Right ventricle myocardium inferior (tissue), 1 donor: ENCODE measurements around the gene FAT4. TPM values are rescaled to one million over a fixed set of nuclear protein-coding genes. Genes with fewer than 3 reads are reported as not detected.

Source experiments
- ATAC-seq: fragments of 200-7000 bp; cut with Tn5 transposase; one replicate; pipeline ENCODE4 v1.9.1; 2020; ENCODE audit warnings: mild to moderate bottlenecking, moderate library complexity
- DNase-seq: peaks from one replicate; pipeline ENCODE4 v3.0.0; 2021; ENCODE audit errors: missing footprints
- intact Hi-C: fragments of 100-400 bp; cut with DNase I; formaldehyde crosslinking; loops from one replicate; pipeline ENCODE4 v1.11.0; 2022
- total RNA-seq: library from RNA; stranded (reverse); fragmentation: NEBNext Ultra II Directional; extraction: Animal tissue kit (Norgen Biotek cat#: 25700); gene quantifications from one replicate; pipeline ENCODE4 v1.2.1, GENCODE V29; 2021
- donor health status: DM: no; HTN: yes; CAD: no; lungs with severe emphysema.

FAT4 gene
- total RNA-seq, 1 donor from 2014 or later: 6.5 TPM

DNA sequence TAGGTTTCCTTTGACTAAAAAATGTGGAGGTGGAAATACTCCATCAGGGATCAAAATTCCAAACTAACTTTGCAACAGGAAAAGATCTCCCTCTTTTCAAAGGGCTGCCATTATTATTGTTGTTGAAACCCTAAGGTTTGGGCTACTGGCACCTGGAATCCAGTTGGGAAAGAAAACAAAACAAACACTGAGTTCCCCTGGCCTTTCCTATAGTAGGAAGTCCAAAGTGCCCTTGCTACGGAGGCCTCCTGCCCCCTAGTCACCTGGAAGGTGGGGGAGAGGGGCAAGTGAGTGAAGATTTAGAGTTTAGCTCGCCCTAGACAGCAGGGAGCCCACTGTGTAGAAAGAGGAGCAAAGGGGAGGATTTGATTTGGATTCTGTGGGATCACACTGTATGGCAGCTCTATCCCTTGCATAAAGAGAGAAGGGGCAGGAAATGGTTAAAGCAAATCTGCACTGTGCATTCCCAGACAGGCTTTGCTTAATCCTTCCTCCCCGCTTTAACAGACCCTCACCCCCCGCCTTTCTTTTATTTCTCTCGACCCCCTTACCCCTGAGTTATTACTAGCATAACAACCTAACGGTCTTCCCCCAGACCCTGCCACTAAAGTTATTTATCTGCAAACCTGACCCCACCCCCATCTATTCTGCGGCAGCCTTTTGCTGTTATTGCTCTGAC lies 627 bp upstream of the FAT4 start:
- intact Hi-C loops: loop anchor here (1.0 to 2.0 kb wide), 3 partner anchors 119 to 437 kb away; no protein-coding TSS in a partner anchor
- no peak for DNase-seq
- ATAC-seq: no peak

DNA sequence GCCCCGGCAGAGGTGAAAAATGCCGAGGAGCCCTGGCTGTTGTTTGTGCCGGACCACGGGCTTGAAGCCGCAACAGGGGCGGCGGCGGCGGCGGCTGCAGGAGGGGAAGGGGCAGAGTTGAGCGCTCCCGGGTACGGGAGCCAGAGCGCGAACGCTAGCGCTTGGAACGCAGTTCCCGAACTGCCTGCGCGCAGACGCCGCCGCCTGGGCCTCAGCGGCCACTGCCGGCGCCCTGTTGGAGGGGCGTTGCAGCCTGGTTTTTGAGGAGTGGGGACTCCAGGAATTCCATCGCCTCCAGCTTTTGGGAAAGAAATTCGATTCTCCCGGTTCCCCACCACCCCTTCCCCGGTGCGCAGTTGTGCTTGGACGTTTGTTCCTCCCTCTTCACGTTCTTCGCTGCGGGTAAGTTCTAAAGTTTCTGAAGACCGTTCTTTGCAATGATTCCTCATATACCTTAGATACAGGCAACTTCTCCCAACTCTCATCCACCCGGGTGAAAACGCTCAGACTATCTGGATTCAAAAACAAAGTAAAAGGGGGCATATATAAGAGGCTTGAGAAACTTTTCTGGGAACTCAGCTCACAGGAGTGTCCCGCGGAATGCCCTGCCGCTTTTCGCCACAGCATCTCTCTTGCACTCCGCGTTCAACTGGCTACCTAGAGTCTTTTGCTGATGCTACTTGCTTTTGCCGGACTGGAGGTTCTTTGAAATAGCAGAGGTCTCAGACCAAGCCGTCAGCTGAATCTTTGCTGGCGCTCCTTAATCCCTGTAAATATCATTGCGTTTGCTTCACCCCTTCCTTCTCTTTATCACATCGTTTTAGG lies 1.0 kb downstream of the FAT4 start:
- ATAC-seq (peak; percentile 61), DNase-seq (peak; percentile 70)
- intact Hi-C loops: loop anchor here (2.0 to 5.0 kb wide), 4 partner anchors 77 to 1287 kb away; no protein-coding TSS in a partner anchor

DNA sequence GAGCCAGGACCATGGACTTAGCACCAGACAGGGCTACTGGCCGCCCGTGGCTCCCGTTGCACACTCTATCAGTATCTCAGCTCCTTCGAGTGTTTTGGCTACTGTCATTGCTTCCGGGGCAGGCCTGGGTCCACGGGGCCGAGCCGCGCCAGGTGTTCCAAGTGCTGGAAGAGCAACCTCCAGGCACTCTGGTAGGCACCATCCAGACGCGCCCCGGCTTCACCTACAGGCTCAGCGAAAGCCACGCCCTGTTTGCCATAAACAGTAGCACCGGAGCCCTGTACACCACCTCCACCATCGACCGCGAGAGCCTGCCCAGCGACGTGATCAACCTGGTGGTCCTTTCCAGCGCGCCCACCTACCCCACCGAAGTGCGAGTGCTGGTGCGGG lies 1.6 kb downstream of the FAT4 start:
- ATAC-seq: peak; percentile 0
- intact Hi-C loops: loop anchor here (5.0 kb wide), 2 partner anchors 76 to 1286 kb away; no protein-coding TSS in a partner anchor
- no peak for DNase-seq

DNA sequence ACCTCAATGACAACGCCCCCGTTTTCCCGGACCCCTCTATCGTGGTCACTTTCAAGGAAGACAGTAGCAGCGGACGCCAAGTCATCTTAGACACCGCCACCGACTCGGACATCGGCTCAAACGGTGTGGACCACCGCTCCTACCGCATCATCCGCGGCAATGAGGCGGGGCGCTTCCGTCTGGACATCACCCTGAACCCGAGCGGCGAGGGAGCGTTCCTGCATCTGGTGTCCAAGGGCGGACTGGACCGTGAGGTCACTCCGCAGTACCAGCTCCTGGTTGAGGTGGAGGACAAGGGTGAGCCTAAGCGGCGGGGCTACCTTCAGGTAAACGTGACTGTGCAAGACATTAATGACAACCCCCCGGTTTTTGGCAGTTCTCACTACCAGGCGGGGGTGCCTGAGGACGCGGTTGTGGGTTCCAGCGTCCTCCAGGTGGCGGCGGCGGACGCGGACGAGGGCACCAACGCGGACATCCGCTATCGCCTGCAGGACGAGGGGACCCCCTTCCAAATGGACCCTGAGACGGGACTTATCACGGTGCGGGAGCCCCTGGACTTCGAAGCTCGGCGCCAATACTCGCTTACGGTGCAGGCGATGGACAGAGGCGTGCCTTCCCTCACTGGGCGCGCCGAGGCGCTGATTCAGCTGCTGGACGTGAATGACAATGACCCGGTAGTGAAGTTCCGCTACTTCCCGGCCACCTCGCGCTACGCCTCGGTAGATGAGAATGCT lies 2.2 kb downstream of the FAT4 start:
- ATAC-seq (no peak), DNase-seq (peak; percentile 76)
- intact Hi-C loops: loop anchor here (5.0 kb wide), 2 partner anchors 75 to 1285 kb away; no protein-coding TSS in a partner anchor

DNA sequence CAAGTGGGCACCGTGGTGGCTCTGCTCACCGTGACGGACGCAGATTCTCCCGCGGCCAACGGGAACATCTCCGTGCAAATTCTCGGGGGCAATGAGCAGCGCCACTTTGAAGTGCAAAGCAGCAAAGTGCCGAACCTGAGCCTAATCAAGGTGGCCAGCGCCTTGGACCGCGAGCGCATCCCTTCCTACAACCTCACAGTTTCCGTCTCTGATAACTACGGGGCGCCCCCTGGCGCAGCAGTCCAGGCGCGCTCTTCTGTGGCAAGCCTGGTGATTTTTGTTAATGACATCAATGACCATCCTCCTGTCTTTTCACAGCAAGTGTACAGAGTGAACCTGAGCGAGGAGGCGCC lies 2.7 kb downstream of the FAT4 start:
- ATAC-seq (no peak), DNase-seq (peak; percentile 74)
- intact Hi-C loops: loop anchor here (5.0 kb wide), 2 partner anchors 75 to 1285 kb away; no protein-coding TSS in a partner anchor

DNA sequence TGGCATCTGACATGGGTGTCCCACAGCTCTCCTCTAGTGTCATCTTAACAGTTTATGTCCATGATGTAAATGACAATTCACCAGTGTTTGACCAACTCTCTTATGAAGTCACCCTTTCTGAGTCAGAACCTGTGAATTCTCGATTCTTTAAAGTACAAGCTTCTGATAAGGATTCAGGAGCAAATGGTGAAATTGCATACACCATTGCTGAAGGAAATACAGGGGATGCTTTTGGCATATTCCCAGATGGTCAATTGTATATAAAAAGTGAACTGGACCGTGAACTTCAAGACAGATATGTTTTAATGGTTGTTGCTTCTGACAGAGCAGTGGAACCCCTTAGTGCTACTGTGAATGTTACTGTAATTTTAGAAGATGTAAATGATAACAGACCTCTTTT lies 4.6 kb downstream of the FAT4 start:
- ATAC-seq (no peak), DNase-seq (no peak)
- intact Hi-C loops: loop anchor here (5.0 kb wide), 2 partner anchors 73 to 1283 kb away; no protein-coding TSS in a partner anchor

DNA sequence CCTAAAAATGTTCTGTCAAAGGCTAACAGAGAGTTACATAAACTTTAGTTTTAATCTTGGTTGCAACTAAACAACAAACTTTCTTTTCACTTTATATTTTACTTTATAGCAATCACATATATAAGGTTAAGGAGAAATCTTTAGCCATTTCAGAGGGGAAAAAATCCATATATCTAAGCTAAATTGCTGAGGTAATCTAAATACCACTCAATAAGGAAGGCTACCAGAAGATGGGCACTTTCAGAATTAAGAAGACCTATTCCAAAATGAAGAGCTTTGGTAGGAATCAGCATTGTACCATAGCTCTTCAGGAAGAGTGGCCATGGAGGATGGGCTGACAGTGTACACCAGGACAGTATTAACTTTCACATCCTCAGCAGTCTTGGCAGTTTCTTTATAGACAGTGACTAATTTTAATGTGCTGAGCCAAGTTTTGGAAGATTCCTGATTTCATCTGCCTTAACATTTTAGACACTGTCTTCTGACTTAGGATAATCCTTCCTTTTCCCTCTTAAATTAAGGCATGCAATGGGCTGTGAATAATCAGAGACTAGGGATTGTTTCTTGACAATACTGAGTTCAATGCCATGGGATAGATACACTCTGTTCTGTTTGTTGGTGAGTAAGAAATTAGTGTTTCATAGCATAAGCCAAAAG lies 7.1 kb downstream of the FAT4 start:
- DNase-seq (no peak), ATAC-seq (no peak)
- intact Hi-C loops: no loop called here

DNA sequence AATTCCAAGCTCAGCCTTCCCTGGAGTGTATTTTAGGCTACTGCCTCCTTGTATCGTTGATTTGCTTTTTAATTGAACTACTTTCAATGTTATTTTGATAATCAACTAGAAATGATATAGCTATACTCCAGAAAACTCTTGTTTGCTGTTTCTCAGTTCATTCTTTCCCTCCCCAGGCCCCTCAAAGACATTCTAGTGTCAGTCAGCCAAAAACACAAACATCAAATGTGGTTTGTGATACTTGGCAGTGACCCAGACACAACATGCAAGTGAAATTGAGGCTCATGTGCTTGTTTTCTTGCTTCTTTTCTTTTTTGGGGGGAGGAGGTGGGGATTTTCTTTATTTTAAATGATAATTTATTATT lies 7.6 kb downstream of the FAT4 start:
- intact Hi-C loops: no loop called here
- ATAC-seq: no peak
- no peak for DNase-seq

DNA sequence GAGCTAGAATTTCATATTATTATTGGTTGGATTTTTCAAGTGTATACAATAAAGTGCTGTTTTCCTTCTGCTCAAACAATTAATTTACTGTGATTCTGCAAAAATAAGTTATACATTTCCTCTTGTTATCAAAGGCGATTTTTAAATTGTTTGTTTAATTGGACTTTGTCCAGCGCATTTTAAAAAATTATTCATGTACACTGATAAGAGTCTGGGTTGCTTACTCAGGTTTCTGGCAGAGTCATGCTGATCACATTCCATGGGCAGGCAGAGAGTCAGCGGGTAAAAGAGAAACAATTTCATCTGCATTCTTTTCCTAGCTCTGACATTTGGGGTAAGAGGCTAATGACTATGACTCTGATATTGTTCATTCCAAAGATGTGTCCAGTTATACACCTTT lies 8.9 kb downstream of the FAT4 start:
- intact Hi-C loops: no loop called here
- ATAC-seq: peak; percentile 55
- no peak for DNase-seq

DNA sequence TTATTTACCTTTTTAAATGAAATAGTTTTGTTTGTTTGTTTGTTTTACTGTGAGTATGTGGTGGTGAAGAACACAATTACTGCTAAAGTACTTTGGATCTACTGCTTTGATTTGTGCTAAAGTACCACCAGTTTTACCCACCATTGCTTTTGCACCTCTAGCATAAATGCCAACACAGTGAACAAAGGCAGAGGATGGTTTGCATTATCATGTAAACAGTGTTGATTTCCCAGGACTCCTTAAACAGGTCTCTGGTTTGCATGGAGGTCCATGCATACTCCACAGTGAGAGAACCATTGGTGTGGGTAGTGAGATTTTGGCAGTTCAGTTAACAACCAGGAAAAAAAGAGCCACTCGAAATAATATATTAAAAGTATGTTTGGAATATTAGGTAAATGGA lies 11.0 kb downstream of the FAT4 start:
- intact Hi-C loops: no loop called here
- DNase-seq (no peak), ATAC-seq (no peak)

DNA sequence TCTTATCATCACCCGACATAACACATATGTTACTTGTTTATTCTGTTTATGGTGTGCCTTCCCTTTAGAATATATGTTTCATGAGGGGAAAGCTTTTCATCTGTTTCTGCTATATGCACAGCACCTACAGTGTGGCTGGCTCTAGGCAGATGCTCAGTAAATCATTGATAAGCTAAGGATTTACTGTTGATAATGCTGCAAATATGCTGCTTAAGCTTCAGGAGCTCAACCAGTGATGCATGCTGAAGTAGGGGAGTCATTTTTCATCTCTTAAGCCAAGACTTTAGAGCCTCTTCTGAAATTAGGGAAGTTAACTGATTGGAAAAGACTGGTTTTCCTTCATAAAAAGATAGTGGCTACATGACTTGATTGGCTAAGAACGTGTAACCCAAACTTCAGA lies 16.4 kb downstream of the FAT4 start:
- DNase-seq: no peak
- ATAC-seq: no peak
- intact Hi-C loops: loop anchor here (5.0 kb wide), 1 partner anchor 36 kb away; no protein-coding TSS in a partner anchor

DNA sequence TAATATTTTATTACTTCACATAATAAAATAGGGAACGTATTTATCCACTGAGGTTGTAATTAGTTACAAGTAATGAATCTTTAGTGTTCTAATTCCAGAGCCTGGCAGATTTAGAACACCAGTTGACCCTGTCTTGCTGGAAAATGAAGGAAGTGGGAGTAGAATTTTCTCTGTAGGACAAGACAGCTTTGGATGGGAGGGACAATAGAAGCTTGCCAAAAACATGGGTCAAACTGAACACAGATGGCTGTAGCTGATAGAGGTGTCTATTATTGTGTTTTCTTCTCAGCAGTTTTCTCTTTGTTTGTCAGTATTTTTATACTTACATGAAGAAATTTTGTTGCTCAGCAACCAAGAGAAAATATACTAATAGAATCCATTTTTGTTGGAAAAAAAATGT lies 20.2 kb downstream of the FAT4 start:
- ATAC-seq (no peak), DNase-seq (no peak)
- intact Hi-C loops: loop anchor here (5.0 kb wide), 1 partner anchor 32 kb away; no protein-coding TSS in a partner anchor

DNA sequence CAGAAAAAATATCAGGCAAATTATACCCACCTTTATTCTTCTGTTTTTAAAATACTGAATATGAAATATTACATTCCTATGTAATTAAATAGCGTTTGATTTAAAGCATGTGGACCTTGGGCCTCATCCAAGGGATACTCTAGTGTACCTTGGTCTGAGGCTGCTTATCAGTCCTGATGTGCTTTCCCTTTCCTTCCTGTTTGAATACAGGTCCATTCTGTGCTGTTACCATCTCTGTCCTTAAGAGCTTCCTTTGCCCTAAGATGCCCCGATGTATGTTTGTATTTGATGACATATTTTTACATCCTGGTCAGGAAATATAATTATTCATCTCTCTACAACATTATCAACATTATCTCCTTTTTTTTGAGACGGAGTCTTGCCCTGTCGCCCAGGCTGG lies 24.1 kb downstream of the FAT4 start:
- intact Hi-C loops: no loop called here
- DNase-seq (no peak), ATAC-seq (no peak)

DNA sequence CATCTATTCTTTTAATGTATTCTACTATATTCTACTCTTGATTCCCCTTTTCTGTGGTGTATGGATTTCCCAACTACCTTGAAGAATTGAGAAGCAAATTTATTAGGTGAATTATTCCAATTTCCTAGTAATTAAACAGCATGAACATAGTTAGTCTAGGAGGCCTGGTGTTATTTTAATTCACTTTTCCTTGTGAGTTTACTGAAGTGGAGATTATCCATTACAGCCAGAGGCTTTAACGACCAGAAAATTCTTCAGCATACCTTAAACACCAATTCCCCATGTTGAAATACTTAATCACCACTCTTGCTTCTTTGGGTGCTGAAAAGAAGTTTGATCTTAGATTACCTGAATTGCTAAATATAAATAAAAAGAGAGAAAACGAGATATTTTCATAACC lies 29.4 kb downstream of the FAT4 start:
- DNase-seq (no peak), ATAC-seq (no peak)
- intact Hi-C loops: no loop called here

DNA sequence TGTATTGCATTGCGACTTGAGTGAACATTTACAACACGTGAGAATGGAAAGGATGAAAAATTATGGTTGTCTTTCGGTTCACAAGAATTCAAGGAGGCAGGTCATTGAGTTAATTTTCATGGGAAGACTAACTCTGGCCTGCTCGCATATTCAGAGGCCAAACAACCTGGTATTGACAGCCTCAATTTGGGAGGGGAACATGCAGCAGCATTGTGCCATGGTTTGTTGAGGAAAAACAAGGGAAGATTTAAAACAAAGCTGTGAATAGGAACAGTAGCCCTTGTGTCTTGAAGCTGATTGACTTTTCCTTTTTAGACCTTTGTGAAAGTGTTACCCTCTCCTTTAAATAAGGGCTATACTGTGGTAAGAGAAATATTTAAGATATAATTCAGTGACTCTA lies 31.9 kb downstream of the FAT4 start:
- no peak for ATAC-seq
- DNase-seq: no peak
- intact Hi-C loops: no loop called here

DNA sequence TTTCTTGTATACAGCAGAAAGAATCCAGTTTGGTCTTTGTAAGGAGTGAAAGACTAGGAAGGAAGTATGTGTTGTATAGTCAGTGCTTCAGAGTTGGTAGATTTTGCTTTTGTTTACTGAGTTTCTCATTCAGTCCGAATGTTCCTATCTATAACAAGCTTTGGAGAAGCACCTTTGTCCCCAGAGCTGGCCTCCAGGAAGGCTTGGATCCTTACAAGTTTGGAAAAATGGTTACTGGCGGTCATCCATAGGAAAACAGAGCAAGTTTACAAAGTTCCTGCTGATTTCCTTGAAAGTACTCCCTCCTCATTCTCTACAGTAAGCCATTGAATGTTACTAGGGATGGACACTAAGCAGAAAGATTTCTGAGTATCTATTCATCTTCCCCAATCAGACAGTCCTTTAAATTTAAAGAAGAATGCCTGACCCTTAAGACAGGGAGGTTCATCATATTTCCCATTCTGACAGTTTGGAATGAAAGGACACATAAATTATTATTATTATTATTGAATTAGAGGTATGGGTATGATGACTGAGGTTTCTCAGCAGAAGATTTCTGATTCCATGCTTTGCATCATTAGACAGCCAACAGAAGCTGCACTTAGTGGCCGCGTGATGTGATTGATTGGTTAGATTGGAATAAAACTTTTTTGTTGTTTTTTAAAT lies 35.8 kb downstream of the FAT4 start:
- no peak for ATAC-seq
- intact Hi-C loops: no loop called here
- no peak for DNase-seq

DNA sequence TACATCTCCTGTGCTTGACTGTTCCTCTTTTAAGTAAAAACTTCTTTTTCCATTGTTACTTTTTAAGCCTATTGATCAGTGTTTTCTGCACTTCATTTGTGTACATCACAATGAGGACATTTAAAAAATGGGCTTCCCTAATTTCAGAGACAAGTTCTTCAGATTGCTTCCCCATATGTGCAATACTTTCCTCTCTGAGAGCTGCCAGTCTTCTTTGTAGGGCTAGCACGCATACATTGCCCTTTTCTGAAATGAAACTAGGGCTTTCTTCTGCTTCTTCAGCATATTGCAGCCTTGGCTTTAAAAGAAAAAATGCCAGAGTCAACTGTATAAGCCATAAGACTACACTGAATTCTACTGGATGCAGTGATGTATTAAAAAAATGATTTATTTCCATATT lies 37.8 kb downstream of the FAT4 start:
- intact Hi-C loops: no loop called here
- no peak for DNase-seq
- no peak for ATAC-seq

DNA sequence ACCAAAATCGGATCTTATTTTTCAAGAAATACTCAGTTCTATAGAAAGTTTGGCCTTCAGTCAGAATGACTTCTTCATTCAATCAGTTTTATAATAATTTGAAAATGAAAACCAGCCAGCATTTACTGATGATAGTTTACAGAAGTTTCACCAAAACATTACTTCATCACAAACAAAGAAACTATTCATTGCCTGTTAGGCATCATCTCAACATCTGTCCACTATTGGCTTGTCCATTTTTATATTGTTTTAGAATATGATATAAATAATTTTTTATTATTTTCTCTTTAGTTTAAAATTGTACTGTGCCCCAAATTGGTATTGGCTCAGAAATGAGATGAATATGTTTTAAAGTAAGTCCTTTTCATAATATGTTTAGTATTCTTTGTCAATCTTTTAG lies 38.4 kb downstream of the FAT4 start:
- DNase-seq (no peak), ATAC-seq (no peak)
- intact Hi-C loops: no loop called here
